Retinal pigment epithelial cell (primary cell): ENCODE results near the gene CYBRD1.
A peak's percentile ranks its signal among the peaks of the same experiment; 100 is the strongest.

Experiments used
- DNase-seq: peaks from one replicate; pipeline ENCODE4 v3.0.0-alpha.2; 2010; ENCODE audit warnings: low read depth
- H3K4me3 ChIP-seq: 2 replicates; pipeline ENCODE4 v1.5.1; 2011; ENCODE audit warnings: mild to moderate bottlenecking, low read length, control low read depth, moderate library complexity
- TF ChIP-seq, protein P1 (sequence below): conservative IDR thresholded peaks from 2 replicates; pipeline ENCODE4 v1.5.1; 2011; ENCODE audit warnings: low read depth, low read length, control low read depth, inconsistent platforms

Gene CYBRD1

DNA sequence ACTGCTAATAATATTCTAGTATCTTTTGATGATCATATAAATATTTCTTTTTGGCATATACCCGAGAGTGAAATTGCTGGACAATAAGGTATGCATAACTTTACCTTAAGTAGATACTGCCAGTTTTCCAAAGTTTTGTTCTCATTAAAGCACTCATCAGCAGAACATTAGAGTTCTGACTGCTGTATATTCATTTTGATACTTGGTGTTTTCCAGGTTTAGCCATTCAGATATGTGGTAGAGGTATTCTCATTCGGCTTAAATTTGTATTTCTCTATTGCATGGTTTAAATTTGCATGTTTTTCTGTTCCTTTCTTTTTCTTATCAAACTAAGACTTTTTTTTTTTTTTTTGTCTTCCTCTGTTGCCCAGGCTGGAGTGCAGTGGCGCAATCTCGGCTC lies 18.2 kb downstream of the CYBRD1 start:
- H3K4me3 ChIP-seq = no peak overlapping the region
- TF ChIP-seq, protein P1, sequence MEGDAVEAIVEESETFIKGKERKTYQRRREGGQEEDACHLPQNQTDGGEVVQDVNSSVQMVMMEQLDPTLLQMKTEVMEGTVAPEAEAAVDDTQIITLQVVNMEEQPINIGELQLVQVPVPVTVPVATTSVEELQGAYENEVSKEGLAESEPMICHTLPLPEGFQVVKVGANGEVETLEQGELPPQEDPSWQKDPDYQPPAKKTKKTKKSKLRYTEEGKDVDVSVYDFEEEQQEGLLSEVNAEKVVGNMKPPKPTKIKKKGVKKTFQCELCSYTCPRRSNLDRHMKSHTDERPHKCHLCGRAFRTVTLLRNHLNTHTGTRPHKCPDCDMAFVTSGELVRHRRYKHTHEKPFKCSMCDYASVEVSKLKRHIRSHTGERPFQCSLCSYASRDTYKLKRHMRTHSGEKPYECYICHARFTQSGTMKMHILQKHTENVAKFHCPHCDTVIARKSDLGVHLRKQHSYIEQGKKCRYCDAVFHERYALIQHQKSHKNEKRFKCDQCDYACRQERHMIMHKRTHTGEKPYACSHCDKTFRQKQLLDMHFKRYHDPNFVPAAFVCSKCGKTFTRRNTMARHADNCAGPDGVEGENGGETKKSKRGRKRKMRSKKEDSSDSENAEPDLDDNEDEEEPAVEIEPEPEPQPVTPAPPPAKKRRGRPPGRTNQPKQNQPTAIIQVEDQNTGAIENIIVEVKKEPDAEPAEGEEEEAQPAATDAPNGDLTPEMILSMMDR = no peak
- no peak for DNase-seq

DNA sequence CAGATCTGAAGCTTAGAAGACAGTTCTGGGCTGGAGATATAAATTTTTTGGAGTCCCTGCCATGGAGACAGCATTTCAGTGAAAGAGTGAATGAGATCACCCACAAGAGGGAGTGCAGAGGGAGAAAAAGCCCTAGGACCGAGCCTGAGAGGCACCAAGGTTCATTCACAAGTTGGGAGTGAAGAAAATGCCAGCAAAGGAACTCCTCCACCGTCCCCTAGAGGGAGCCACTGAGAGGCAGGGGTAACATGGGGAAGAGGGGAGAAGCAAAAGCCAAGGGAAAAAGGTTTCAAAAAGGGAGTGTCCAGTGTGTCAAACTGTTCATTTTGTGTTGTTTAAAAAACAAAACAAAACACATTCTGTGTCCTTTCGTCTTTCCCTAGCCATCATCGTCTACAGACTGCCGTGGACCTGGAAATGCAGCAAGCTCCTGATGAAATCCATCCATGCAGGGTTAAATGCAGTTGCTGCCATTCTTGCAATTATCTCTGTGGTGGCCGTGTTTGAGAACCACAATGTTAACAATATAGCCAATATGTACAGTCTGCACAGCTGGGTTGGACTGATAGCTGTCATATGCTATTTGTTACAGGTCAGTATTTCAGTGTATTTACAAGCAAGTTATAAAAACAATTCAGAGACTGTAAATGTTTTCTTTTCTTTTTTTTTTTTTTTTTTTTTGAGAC lies 19.1 kb downstream of the CYBRD1 start:
- TF ChIP-seq, protein P1 = peak; percentile 60
- no peak for DNase-seq
- no peak overlapping the region for H3K4me3 ChIP-seq

DNA sequence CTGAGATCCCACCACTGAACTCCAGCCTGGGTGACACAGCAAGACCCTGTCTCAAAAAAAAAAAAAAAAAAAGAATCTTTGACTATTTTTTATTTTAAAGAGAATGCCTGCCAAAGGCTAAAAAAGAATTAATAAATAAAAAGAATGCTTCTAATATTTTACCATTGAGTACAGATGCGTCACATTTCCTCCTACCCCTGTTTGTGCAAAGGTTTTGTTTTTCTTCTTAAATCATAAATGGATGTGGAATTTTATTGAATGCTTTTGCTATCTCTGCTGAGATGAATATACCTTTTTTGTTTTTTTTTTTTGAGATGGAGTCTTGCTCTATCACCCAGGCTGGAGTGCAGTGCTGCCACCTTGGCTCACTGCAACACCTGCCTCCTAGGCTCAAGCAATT lies 22.8 kb downstream of the CYBRD1 start:
- DNase-seq = no peak
- TF ChIP-seq, protein P1 = no peak

DNA sequence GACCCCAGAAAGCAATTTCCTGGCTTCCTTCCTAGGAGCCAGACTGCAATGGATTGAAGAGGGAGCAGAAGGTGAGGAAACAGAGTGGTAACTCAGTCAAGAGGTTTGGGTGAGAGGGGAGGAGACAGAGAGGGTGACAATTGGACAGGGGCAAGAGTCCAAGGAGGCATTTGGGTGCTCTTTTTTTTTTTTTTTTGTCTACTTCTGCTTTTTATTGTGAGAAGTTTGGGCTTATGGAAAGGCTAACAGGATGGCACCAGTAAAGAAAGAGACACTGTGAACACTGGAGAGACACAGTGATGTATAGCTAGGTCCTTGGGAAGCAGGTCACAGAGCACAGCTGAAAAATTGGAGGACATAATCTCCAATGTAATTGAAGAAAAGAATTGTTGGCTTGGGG lies 25.0 kb downstream of the CYBRD1 start:
- no peak for DNase-seq
- no peak overlapping the region for H3K4me3 ChIP-seq
- TF ChIP-seq, protein P1 = no peak

More for the DNA sequence above, 22.8 kb downstream of the CYBRD1 start:
- H3K4me3 ChIP-seq = no peak overlapping the region

DNA sequence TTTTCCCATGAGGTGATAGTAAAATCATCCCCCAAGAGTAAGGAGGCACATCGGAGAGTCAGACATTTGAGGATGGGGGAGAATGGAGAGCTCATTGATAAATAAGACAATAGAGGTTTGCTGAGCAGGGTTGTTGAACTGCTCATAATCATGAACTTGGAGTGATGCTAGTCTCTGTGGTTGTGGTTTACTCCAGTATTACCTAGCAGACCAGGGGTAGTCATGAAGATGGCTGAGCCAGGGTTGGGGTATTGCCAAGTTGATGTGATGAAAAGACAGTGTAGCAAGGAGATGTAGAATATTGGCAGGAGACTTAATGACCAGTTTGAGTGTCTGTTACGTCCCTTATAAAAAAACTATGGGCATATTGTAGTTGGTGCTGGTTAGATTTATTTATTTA lies 25.4 kb downstream of the CYBRD1 start:
- no peak overlapping the region for H3K4me3 ChIP-seq
- TF ChIP-seq, protein P1 = no peak
- no peak for DNase-seq

DNA sequence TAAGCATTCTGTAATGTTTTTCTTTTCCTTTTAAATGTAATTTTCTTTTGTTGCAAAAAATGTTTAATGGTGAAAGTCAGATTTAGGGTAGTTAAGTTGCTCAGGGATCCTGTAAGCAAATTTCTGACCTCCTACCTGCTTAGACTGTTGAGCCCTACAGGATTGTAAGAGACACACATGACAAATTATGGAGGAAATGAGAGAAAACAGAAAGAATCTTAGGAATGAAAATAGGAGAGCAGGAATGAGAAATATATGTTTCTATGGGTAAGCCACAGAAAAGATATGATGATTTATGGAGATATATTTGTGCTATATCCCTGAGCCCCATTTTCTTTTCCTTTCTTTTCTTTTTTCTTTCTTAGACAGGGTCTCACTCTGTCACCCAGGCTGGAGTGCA lies 28.3 kb downstream of the CYBRD1 start:
- TF ChIP-seq, protein P1 = no peak
- H3K4me3 ChIP-seq = no peak overlapping the region
- no peak for DNase-seq

DNA sequence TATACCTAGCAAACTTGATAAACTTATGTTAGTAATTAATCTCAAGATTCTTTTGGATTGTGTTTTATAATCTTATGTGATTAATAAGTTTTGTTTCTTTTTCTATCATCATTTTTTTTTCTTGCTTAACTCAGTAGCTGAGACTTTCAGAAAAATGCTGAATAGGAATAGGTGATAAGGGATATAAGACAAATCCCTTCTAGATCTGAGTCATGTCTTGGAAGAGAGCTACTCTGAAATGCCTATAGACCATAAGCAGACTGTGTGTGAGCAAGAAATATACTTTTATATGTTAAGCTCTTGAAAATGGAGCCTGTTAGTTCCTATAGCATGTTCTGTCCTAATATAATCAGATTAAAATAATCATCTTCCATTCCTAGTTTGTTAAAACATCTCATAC lies 29.6 kb downstream of the CYBRD1 start:
- H3K4me3 ChIP-seq = no peak overlapping the region
- peak; percentile 12 for DNase-seq

More for the DNA sequence above, 29.6 kb downstream of the CYBRD1 start:
- TF ChIP-seq, protein P1 = no peak
